HUES64 (cell line): Measurements from ENCODE around the gene MCM10.
"Not testable (repeated sequence)": the region's sequence is repeated elsewhere in the genome, so short reads cannot be mapped to it uniquely, and the experiment has no call there.

Experiments used
- H3K27ac ChIP-seq: 2 replicates; pipeline ENCODE4 v1.7.0; 2013; ENCODE audit warnings: low read depth, low read length, inconsistent platforms
- H3K27me3 ChIP-seq: 2 replicates; pipeline ENCODE4 v1.6.1; 2013; ENCODE audit warnings: mild to moderate bottlenecking, low read length; ENCODE audit not compliant: insufficient read depth
- H3K36me3 ChIP-seq: 2 replicates; pipeline ENCODE4 v1.6.1; 2013; ENCODE audit warnings: mild to moderate bottlenecking, low read length; ENCODE audit not compliant: insufficient read depth
- H3K4me1 ChIP-seq: 2 replicates; pipeline ENCODE4 v1.6.1; 2013; ENCODE audit warnings: mild to moderate bottlenecking, low read length, moderate library complexity; ENCODE audit not compliant: insufficient read depth
- H3K4me3 ChIP-seq: 2 replicates; pipeline ENCODE4 v1.5.1; 2013; ENCODE audit warnings: mild to moderate bottlenecking, low read length, moderate library complexity
- H3K9ac ChIP-seq: 2 replicates; pipeline ENCODE4 v1.6.1; 2013; ENCODE audit warnings: mild to moderate bottlenecking, low read depth, low read length
- H3K9me3 ChIP-seq: 2 replicates; pipeline ENCODE4 v1.6.1; 2013; ENCODE audit warnings: low read depth, low read length; ENCODE audit not compliant: insufficient read depth
- WGBS: fragments of 150-250, 120-280 bp; methylation state at CpG from one replicate; pipeline ENCODE4 v1.1.7; 2013; ENCODE audit warnings: missing lambda C conversion rate; 5-methylcytosine and 5-hydroxymethylcytosine counted together

Gene MCM10

DNA sequence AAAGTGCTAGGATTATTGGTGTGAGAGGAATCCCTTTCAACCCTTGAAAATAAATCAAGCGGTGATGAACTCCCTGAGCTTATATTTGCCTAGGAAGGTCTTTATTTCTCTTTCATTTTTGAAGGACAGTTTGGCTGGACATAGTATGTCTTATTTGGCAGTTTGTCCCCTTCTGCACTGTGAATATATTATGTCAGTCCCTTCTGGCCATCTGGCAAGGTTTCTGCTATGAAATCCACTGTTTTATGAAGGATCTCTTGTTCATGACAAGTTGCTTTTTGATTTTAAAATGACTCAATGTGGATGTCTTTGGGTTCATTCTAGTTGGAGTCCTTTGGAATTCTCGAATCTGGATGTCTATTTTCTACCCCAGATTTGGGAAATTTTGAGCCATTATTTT is 21.7 kb upstream of the MCM10 start:
- Histone ChIP-seq H3K9me3 (no peaks in the 10 kb centered on the region), H3K36me3 (peaks cover 4% of the 10 kb centered on the region; the same call in 1 of the 2 replicates), H3K27ac (no peak overlapping the region), H3K4me3 (no peak overlapping the region), H3K27me3 (no peaks in the 10 kb centered on the region), H3K9ac (no peak overlapping the region), H3K4me1 (peaks cover 14% of the 10 kb centered on the region)
- 97% methylated on average over 2 of the region's 2 CpGs for WGBS

DNA sequence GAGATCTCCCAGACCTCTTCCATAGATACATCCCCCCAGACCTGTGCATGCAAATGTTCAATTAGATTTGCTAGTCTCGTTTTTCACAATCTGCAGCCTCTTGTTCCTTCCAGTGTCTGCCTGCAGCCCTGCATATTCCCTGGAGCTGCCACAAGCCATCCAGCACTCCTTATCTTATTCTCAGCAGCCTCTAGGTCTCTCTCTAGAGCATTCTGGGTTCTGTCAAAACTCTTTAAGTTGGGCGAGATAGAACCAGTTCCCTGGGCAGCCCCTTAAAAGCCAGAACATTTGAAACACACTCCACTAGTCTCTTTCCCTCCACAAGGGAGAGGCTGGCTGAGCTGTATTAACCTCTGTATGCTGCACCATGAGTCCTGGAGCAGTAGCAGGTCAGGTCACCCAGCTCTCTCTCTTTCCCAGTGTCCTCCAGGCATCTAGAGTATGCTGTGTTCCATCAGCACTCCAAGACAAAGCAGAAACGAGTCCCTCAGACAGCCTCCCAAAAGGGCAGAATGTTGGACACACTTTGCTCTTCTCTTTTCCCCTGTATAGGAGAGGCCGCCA is 20.6 kb upstream of the MCM10 start:
- 85% methylated on average over 4 of the region's 4 CpGs for WGBS
- no peak overlapping the region for H3K9ac ChIP-seq
- no peak overlapping the region for H3K27ac ChIP-seq
- H3K36me3 ChIP-seq: no peaks in the 10 kb centered on the region
- H3K4me1 ChIP-seq: peaks cover 14% of the 10 kb centered on the region
- no peak overlapping the region for H3K4me3 ChIP-seq
- H3K9me3 ChIP-seq: no peaks in the 10 kb centered on the region
- H3K27me3 ChIP-seq: no peaks in the 10 kb centered on the region

DNA sequence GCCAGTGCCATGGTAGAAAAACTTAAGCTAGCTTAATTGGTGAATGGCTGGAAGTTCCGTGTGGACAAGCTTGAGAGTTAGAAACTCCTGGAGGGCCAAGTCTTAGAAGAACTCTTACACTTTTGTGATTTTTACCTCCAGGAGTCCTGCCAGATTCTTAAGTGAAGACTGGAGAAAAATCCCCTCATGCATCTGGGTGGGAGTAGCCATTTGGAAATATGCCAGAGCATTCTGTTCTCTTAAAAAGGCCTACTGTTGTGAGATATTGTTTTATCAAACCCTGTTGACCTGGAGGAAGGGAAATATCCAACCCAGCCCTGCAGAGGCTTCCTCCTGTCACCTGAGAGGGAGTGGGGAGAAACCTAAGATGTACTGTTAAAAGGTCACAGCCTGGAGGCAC is 17.6 kb upstream of the MCM10 start:
- no peaks in the 10 kb centered on the region for H3K9me3 ChIP-seq
- no peak overlapping the region for H3K9ac ChIP-seq
- H3K27ac ChIP-seq: no peak overlapping the region
- H3K27me3 ChIP-seq: no peaks in the 10 kb centered on the region
- H3K4me1 ChIP-seq: peaks cover 7% of the 10 kb centered on the region
- WGBS: 91% methylated on average over 1 of the region's 1 CpG
- no peaks in the 10 kb centered on the region for H3K36me3 ChIP-seq
- no peak overlapping the region for H3K4me3 ChIP-seq

DNA sequence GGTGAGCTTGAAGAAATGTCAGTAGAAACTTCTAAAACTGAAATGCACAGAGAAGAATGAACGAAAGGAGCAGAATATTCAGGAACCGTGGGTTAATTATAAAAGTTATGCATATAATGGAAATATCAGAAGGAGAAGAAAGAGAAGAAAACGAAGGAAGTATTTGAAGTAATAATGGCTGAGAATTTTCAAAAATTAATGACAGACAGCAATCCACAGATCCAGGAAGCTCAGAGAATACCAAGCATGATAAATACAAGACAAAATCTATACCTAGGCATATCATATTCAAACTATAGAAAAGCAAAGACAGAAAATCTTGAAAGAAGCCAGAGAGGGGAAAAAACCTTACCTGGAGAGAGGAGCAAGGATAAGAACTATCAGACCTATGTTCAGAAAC is 16.5 kb upstream of the MCM10 start:
- 69% methylated on average over 2 of the region's 3 CpGs for WGBS

DNA sequence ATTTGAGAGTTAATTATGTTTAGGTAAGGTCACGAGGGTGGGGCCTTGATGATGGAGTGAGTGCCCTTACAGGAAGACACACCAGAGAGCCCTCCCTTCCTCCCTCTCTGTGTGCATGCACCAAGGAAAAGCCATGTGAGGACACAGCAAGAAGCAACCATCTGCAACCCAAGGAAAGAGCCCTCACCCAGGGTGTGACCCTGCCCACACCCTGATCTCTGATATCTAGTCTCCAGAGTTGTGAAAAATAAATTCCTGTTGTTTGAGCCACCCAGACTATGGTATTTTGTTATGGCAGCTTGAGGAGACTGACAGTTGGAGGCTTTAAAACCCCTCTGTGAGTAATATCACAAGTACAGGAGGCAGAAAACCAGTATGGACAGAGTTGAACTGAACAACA is 15.0 kb upstream of the MCM10 start:
- Histone ChIP-seq H3K27ac (no peak overlapping the region), H3K36me3 (no peaks in the 10 kb centered on the region), H3K4me1 (peaks cover 3% of the 10 kb centered on the region; the same call in 1 of the 2 replicates), H3K27me3 (no peaks in the 10 kb centered on the region), H3K4me3 (no peak overlapping the region), H3K9me3 (no peaks in the 10 kb centered on the region), H3K9ac (no peak overlapping the region)
- 88% methylated on average over 1 of the region's 1 CpG for WGBS

More for the DNA sequence above, 16.5 kb upstream of the MCM10 start:
- no peaks in the 10 kb centered on the region for H3K9me3 ChIP-seq
- H3K27ac ChIP-seq: no peak overlapping the region
- peaks cover 5% of the 10 kb centered on the region; the same call in 1 of the 2 replicates for H3K4me1 ChIP-seq
- H3K9ac ChIP-seq: no peak overlapping the region
- no peak overlapping the region for H3K4me3 ChIP-seq
- H3K36me3 ChIP-seq: no peaks in the 10 kb centered on the region
- H3K27me3 ChIP-seq: no peaks in the 10 kb centered on the region

DNA sequence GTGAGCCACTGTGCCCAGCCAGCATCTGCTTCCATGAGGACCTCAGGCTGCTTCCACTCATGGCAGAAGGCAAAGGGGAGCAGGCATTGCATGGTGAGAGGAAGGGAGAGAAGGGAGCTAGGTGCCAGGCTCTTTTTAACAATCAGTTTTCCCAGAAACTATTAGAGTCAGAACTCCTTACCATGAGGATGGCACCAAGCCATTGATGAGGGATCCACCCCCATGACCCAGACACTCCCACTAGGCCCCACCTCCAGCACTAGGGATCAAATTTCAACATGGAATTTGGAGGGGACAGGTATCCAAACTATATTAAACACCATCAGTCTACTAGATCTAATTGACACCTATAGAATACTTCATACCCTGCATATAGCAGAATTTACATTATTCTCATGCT is 14.2 kb upstream of the MCM10 start:
- Histone ChIP-seq H3K9me3 (no peaks in the 10 kb centered on the region), H3K27ac (no peak overlapping the region), H3K9ac (no peak overlapping the region), H3K4me3 (no peak overlapping the region), H3K27me3 (no peaks in the 10 kb centered on the region), H3K4me1 (no peaks in the 10 kb centered on the region), H3K36me3 (no peaks in the 10 kb centered on the region)

DNA sequence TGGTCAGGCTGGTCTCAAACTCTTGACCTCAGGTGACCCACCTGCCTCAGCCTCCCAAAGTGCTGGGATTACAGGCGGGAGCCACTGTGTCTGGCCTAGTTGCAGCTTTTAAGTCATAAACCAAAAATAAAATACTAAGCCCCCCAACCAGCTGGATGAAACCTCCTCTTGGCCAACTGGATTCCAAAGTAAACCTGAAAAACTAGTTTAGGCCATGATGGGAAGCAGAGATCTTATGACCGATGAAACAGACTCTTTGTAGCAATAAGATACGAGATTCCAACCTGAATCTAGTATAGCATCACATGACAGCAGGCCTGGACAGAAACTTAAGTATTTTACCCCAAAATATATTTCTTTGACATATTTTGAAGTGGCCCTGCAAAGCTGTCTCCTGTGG is 9.1 kb upstream of the MCM10 start:
- Histone ChIP-seq H3K27ac (no peak overlapping the region), H3K4me3 (no peak overlapping the region), H3K36me3 (no peaks in the 10 kb centered on the region), H3K4me1 (no peaks in the 10 kb centered on the region), H3K9me3 (no peaks in the 10 kb centered on the region), H3K27me3 (no peaks in the 10 kb centered on the region), H3K9ac (no peak overlapping the region)
- WGBS: 93% methylated on average over 3 of the region's 3 CpGs

DNA sequence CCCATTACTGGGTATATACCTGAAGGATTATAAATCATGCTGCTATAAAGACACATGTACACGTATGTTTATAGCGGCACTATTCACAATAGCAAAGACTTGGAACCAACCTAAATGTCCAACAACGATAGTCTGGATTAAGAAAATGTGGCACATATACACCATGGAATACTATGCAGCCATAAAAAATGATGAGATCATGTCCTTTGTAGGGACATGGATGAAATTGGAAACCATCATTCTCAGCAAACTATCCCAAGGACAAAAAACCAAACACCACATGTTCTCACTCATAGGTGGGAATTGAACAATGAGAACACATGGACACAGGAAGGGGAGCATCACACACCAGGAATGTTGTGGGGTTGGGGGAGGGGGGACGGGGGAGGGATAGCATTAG is 5.5 kb upstream of the MCM10 start:
- H3K27me3 ChIP-seq, H3K4me3 ChIP-seq, H3K9me3 ChIP-seq, H3K27ac ChIP-seq, H3K9ac ChIP-seq, H3K36me3 ChIP-seq, H3K4me1 ChIP-seq: not testable (repeated sequence)
- 97% methylated on average over 3 of the region's 4 CpGs for WGBS

DNA sequence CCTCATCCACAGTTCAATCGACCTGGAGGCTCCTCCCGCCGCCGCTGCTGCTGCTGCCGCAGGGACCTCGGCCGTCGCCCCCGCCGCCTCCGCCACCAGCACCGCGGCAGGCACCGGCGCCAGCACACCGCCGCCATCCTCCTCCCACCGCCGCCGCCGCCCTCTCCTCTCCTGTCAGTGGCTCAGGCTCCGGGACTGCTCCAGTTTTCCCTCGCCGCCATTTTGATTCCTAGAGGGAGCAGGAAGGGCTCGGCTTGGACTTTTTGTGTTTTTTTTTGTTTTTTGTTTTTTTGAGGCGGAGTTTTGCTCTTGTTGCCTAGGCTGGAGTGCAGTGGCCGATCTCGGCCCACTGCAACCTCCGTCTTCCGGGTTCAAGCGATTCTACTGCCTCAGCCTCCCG is 3.0 kb upstream of the MCM10 start:
- H3K4me1 ChIP-seq: 0 out of 2 replicates have a peak, but pooled peaks cover 5% of the 10 kb centered on the region
- no peaks in the 10 kb centered on the region for H3K9me3 ChIP-seq
- H3K4me3 ChIP-seq: no peak overlapping the region
- H3K27ac ChIP-seq: no peak overlapping the region
- WGBS: 93% methylated on average over 32 of the region's 32 CpGs
- H3K36me3 ChIP-seq: 0 out of 2 replicates have a peak, but pooled peaks cover 3% of the 10 kb centered on the region
- H3K9ac ChIP-seq: no peak overlapping the region
- no peaks in the 10 kb centered on the region for H3K27me3 ChIP-seq

DNA sequence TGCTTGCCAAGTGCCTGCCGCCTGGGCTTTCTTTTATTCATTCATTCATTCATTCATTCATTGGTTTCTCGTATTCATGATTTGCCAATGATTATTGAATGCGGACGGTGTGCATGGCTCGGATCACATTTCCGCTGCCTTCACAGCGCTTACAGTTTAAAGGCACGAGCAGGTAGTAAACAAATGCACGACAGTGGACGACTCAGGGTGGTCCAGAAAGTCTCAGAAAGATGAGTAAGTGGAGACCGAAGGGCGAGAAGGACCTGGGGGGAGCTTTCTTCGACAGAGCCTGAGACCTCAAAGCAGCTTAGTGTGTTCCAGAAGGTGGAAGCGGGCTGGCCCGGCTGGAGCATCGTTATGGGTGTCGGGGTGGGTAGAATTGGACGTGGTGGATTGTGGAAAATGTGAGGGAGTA is 506 bp downstream of the MCM10 start:
- Histone ChIP-seq H3K27ac (peak overlapping the region; percentile 20; the same call in 1 of the 2 replicates), H3K27me3 (no peaks in the 10 kb centered on the region), H3K4me1 (0 out of 2 replicates have a peak, but pooled peaks cover 5% of the 10 kb centered on the region), H3K9ac (peak overlapping the region; percentile 89), H3K36me3 (peaks cover 34% of the 10 kb centered on the region), H3K4me3 (peak overlapping the region; percentile 92), H3K9me3 (no peaks in the 10 kb centered on the region)
- WGBS: 1% methylated on average over 18 of the region's 18 CpGs

DNA sequence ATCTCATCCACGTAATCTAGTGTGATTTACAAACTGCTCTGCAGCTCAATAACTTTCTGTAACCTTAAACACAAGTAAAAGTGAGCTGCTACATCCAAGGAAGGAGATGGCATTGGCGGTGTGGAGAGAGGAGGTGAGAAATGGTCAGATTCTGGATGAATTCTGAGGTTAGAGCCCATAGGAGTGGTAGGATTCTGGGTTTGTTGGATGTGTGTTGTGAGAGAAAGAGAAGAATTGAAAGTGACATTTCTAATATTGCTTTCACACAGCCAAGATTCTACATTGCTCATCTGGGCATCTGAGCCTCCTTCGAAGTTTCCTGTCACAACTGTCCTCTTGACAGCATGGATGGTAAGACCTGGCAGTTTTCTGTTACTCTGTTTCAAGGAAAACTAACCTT is 2.5 kb downstream of the MCM10 start:
- 0 out of 2 replicates have a peak, but pooled peaks cover 5% of the 10 kb centered on the region for H3K4me1 ChIP-seq
- H3K27ac ChIP-seq: no peak overlapping the region
- H3K27me3 ChIP-seq: no peaks in the 10 kb centered on the region
- no peak overlapping the region for H3K9ac ChIP-seq
- no peaks in the 10 kb centered on the region for H3K9me3 ChIP-seq
- peaks cover 54% of the 10 kb centered on the region for H3K36me3 ChIP-seq
- no peak overlapping the region for H3K4me3 ChIP-seq
- WGBS: 93% methylated on average over 3 of the region's 3 CpGs

DNA sequence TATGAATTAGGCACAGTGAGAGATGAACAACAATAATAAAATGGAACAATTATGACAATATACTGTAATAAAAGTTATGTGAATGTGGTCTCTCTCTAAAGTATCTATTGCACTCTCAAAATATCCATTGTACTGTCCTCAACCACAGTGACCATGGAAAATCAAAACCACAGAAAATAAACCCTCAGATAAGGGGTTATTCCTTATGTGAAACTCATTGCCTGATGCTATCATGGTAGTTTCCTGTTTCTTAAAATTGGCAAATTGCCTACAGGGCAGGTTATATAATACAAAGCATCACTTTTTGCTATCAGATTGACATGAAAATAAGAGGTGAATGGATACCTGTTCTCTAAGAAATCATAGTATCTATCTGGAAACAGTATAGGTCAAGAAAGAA is 3.8 kb downstream of the MCM10 start:
- Histone ChIP-seq H3K9me3 (no peaks in the 10 kb centered on the region), H3K4me1 (0 out of 2 replicates have a peak, but pooled peaks cover 5% of the 10 kb centered on the region), H3K36me3 (peaks cover 65% of the 10 kb centered on the region), H3K27ac (no peak overlapping the region), H3K27me3 (no peaks in the 10 kb centered on the region), H3K4me3 (no peak overlapping the region), H3K9ac (no peak overlapping the region)
